Measurements from ENCODE around the gene LRTM2. TPM values are rescaled to one million over a fixed set of nuclear protein-coding genes. Genes with fewer than 3 reads are reported as not detected.
A peak's percentile ranks its signal among the peaks of the same experiment; 100 is the strongest.

The LRTM2 gene
- total RNA-seq, 3 donors from 2014 or later = not detected

GRCh38 chr12:1883513-1883912 lies 63.1 kb downstream of the LRTM2 start:
- DNase-seq (ENCODE audit: low spot score in 2 of 2) = peak in 1 of 2 donors; percentile 13
- TF ChIP-seq CTCF (IDR thresholded peaks at IDR 0.05) (no peak), POLR2A (IDR thresholded peaks at IDR 0.05) (no peak), POLR2AphosphoS5 (IDR thresholded peaks at IDR 0.05) (no peak)
- intact Hi-C loops (cut with DNase I; ENCODE audit: low total_unique reads) = no loop called here

GRCh38 chr12:1884651-1885050 lies 64.3 kb downstream of the LRTM2 start:
- intact Hi-C loops (cut with DNase I; ENCODE audit: low total_unique reads) = no loop called here

More at GRCh38 chr12:1883513-1883912, 63.1 kb downstream of the LRTM2 start:
- Histone ChIP-seq H3K27ac (no peak overlapping the region), H3K4me3 (no peak overlapping the region), H3K4me1 (no peaks in the 10 kb centered on the region), H3K27me3 (no peaks in the 10 kb centered on the region), H3K9me3 (no peaks in the 10 kb centered on the region), H3K36me3 (no peaks in the 10 kb centered on the region)

GRCh38 chr12:1885082-1885596 lies 64.8 kb downstream of the LRTM2 start:
- H3K9me3 ChIP-seq = peaks cover 2 to 3% of the 10 kb centered on the region in 2 donors
- TF ChIP-seq POLR2AphosphoS5 (IDR thresholded peaks at IDR 0.05) = no peak
- no peak for TF ChIP-seq POLR2A (IDR thresholded peaks at IDR 0.05)
- TF ChIP-seq CTCF (IDR thresholded peaks at IDR 0.05) = no peak
- intact Hi-C loops (cut with DNase I; ENCODE audit: low total_unique reads) = no loop called here

More at GRCh38 chr12:1884651-1885050, 64.3 kb downstream of the LRTM2 start:
- no peaks in the 10 kb centered on the region for H3K9me3 ChIP-seq
- peak in 1 of 2 donors; percentile 13 for DNase-seq (ENCODE audit: low spot score in 2 of 2)
- no peaks in the 10 kb centered on the region for H3K36me3 ChIP-seq
- no peaks in the 10 kb centered on the region for H3K27me3 ChIP-seq
- no peaks in the 10 kb centered on the region for H3K4me1 ChIP-seq
- TF ChIP-seq POLR2A (IDR thresholded peaks at IDR 0.05) = no peak
- no peak for TF ChIP-seq CTCF (IDR thresholded peaks at IDR 0.05)
- no peak for TF ChIP-seq POLR2AphosphoS5 (IDR thresholded peaks at IDR 0.05)
- no peak overlapping the region for H3K27ac ChIP-seq
- no peak overlapping the region for H3K4me3 ChIP-seq

GRCh38 chr12:1885599-1886245 lies 65.4 kb downstream of the LRTM2 start:
- H3K36me3 ChIP-seq = no peaks in the 10 kb centered on the region
- no peaks in the 10 kb centered on the region for H3K27me3 ChIP-seq
- intact Hi-C loops (cut with DNase I; ENCODE audit: low total_unique reads) = no loop called here
- H3K4me1 ChIP-seq = no peaks in the 10 kb centered on the region
- no peak overlapping the region for H3K27ac ChIP-seq
- H3K4me3 ChIP-seq = no peak overlapping the region
- TF ChIP-seq POLR2A (IDR thresholded peaks at IDR 0.05) (no peak), POLR2AphosphoS5 (IDR thresholded peaks at IDR 0.05) (no peak), CTCF (IDR thresholded peaks at IDR 0.05) (no peak)
- H3K9me3 ChIP-seq = peaks cover 8 to 9% of the 10 kb centered on the region in 2 donors
- no peak for DNase-seq (ENCODE audit: low spot score in 2 of 2)

More at GRCh38 chr12:1885082-1885596, 64.8 kb downstream of the LRTM2 start:
- no peaks in the 10 kb centered on the region for H3K36me3 ChIP-seq
- no peak overlapping the region for H3K4me3 ChIP-seq
- DNase-seq (ENCODE audit: low spot score in 2 of 2) = no peak
- no peaks in the 10 kb centered on the region for H3K4me1 ChIP-seq
- H3K27ac ChIP-seq = no peak overlapping the region
- H3K27me3 ChIP-seq = no peaks in the 10 kb centered on the region

Other genes with a start within 250 kb of the LRTM2 start
- 10 to 100 TPM in 1 of 3 donors, 1 to 10 TPM in 2; 8.2 to 12.9 (median 8.5) TPM for gene FBXL14, start 226.0 kb upstream of the LRTM2 start, total RNA-seq
- gene WNT5B, start 191.3 kb upstream of the LRTM2 start, total RNA-seq = 10 to 100 TPM in 1 of 3 donors, 1 to 10 TPM in 2; 3.9 to 11.9 (median 4.0) TPM
- gene ADIPOR2, start 129.5 kb upstream of the LRTM2 start, total RNA-seq = 10 to 100 TPM; 44.3 to 58.2 (median 48.8) TPM
- gene CACNA2D4, start 98.1 kb downstream of the LRTM2 start, total RNA-seq = 10 to 100 TPM in 1 of 3 donors, 1 to 10 TPM in 2; 3.2 to 10.2 (median 3.3) TPM
- 10 to 100 TPM; 12.2 to 20.8 (median 18.0) TPM for gene DCP1B, start 183.9 kb downstream of the LRTM2 start, total RNA-seq
- gene CACNA1C, start 232.4 kb downstream of the LRTM2 start, total RNA-seq = 10 to 100 TPM in 1 of 3 donors, 1 to 10 TPM in 2; 2.6 to 11.8 (median 9.5) TPM